Mesendoderm (in vitro differentiated cells): Measurements from ENCODE around the gene MGAM2.
"Not testable (repeated sequence)": the region's sequence is repeated elsewhere in the genome, so short reads cannot be mapped to it uniquely, and the experiment has no call there.

Source experiments
- DNase-seq: peaks from one replicate; pipeline ENCODE4 v3.0.0; 2013
- H2AK5ac ChIP-seq: 2 replicates; pipeline ENCODE4 v1.6.1; 2013; ENCODE audit warnings: low read length, inconsistent platforms
- H2BK120ac ChIP-seq: 2 replicates; pipeline ENCODE4 v1.6.1; 2013; ENCODE audit warnings: low read depth, mild to moderate bottlenecking, low read length, moderate library complexity, mixed read lengths
- H2BK15ac ChIP-seq: replicated peaks from 2 replicates; pipeline ENCODE4 v1.6.1; 2013; ENCODE audit warnings: low read depth, mild to moderate bottlenecking, moderate library complexity
- H2BK5ac ChIP-seq: 2 replicates; pipeline ENCODE4 v1.6.1; 2013; ENCODE audit warnings: low read length, inconsistent platforms
- H3K18ac ChIP-seq: 2 replicates; pipeline ENCODE4 v1.6.1; 2013; ENCODE audit warnings: mild to moderate bottlenecking, low read length, mixed read lengths
- H3K23ac ChIP-seq: one replicate; pipeline ENCODE4 v1.6.1; 2013; ENCODE audit warnings: low read length
- H3K27ac ChIP-seq: 2 replicates; pipeline ENCODE4 v1.5.1; 2013; ENCODE audit warnings: low read depth, mild to moderate bottlenecking, inconsistent platforms, low read length, moderate library complexity
- H3K27me3 ChIP-seq: 2 replicates; pipeline ENCODE4 v1.6.1; 2013; ENCODE audit warnings: low read length, control low read depth, mild to moderate bottlenecking, inconsistent platforms; ENCODE audit not compliant: insufficient read depth, poor library complexity
- H3K36me3 ChIP-seq: 2 replicates; pipeline ENCODE4 v1.6.1; 2013; ENCODE audit warnings: low read length, inconsistent platforms; ENCODE audit not compliant: control insufficient read depth, insufficient read depth
- H3K4ac ChIP-seq: one replicate; pipeline ENCODE4 v1.6.1; 2013; ENCODE audit warnings: low read depth, mild to moderate bottlenecking, low read length, moderate library complexity
- H3K4me1 ChIP-seq: 2 replicates; pipeline ENCODE4 v1.6.1; 2013; ENCODE audit warnings: low read depth, low read length, inconsistent platforms; ENCODE audit not compliant: control insufficient read depth
- H3K4me2 ChIP-seq: 2 replicates; pipeline ENCODE4 v1.6.1; 2013; ENCODE audit warnings: low read length
- H3K4me3 ChIP-seq: 2 replicates; pipeline ENCODE4 v1.5.1; 2013; ENCODE audit warnings: mild to moderate bottlenecking, low read length
- H3K56ac ChIP-seq: one replicate; pipeline ENCODE4 v1.6.1; 2013; ENCODE audit warnings: low read length
- H3K79me1 ChIP-seq: 2 replicates; pipeline ENCODE4 v1.6.1; 2013; ENCODE audit warnings: low read length, inconsistent platforms
- H3K79me2 ChIP-seq: 2 replicates; pipeline ENCODE4 v1.6.1; 2013; ENCODE audit warnings: mild to moderate bottlenecking, low read length; ENCODE audit not compliant: control insufficient read depth, insufficient read depth
- H3K9ac ChIP-seq: 2 replicates; pipeline ENCODE4 v1.6.1; 2013; ENCODE audit warnings: low read length, inconsistent platforms
- H4K5ac ChIP-seq: one replicate; pipeline ENCODE4 v1.6.1; 2013; ENCODE audit warnings: low read length
- H4K8ac ChIP-seq: one replicate; pipeline ENCODE4 v1.6.1; 2013; ENCODE audit warnings: low read depth, mild to moderate bottlenecking, control low read depth, low read length, moderate library complexity
- WGBS: extraction: QIAGEN DNeasy Blood & Tissue Kit; methylation state at CpG from one replicate; pipeline ENCODE4 v1.1.7; 2013; ENCODE audit warnings: low lambda C conversion rate, missing lambda C conversion rate; ENCODE audit not compliant: insufficient coverage; ENCODE audit errors: extremely low coverage; 5-methylcytosine and 5-hydroxymethylcytosine counted together

MGAM2 gene

DNA sequence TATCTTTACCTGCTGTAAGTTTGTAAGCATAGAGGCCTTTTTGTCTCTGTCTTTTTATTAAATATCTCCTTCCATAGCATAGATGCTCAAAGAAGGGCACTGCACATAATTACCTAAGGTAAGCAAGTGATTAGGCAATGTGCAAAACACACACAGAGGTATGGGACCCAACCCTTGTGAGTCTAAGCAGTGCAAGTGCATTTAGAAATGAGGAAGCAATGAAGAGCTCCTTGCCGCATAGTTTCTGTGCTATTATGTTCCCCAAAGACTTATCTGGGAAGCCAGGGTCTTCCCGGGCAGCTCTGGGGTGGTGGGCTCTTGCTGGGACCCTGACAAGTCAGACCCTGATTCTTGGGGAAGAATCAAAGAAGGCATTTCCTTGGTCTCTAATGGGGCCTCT lies 13.5 kb upstream of the MGAM2 start:
- Histone ChIP-seq H3K27ac (no peak overlapping the region), H3K4ac (no peak overlapping the region), H3K4me1 (no peaks in the 10 kb centered on the region), H2BK120ac (no peak overlapping the region), H3K79me2 (no peaks in the 10 kb centered on the region), H4K5ac (no peak overlapping the region), H3K18ac (no peak overlapping the region), H3K27me3 (no peaks in the 10 kb centered on the region), H2AK5ac (no peak overlapping the region), H2BK15ac (no peak overlapping the region), H3K56ac (no peak overlapping the region), H3K9ac (no peak overlapping the region), H4K8ac (no peak overlapping the region), H2BK5ac (no peak overlapping the region), H3K23ac (no peak overlapping the region), H3K4me3 (no peak overlapping the region), H3K79me1 (no peaks in the 10 kb centered on the region), H3K4me2 (no peak overlapping the region), H3K36me3 (no peaks in the 10 kb centered on the region)
- no CpG with 5 or more reads among the region's 2 CpGs for WGBS
- DNase-seq: no peak

GRCh38 chr7:142099347-142099746 lies 12.2 kb upstream of the MGAM2 start:
- H3K79me1 ChIP-seq, H3K4me2 ChIP-seq, H3K23ac ChIP-seq, H3K79me2 ChIP-seq, H3K18ac ChIP-seq, H3K9ac ChIP-seq, H4K8ac ChIP-seq, H2AK5ac ChIP-seq, H2BK5ac ChIP-seq, H3K4me3 ChIP-seq, H3K4me1 ChIP-seq, DNase-seq, H3K27ac ChIP-seq, H3K4ac ChIP-seq, H4K5ac ChIP-seq, H2BK120ac ChIP-seq, H2BK15ac ChIP-seq, H3K56ac ChIP-seq, H3K36me3 ChIP-seq, H3K27me3 ChIP-seq: not testable (repeated sequence)
- WGBS: no CpG with 5 or more reads among the region's 1 CpG

DNA sequence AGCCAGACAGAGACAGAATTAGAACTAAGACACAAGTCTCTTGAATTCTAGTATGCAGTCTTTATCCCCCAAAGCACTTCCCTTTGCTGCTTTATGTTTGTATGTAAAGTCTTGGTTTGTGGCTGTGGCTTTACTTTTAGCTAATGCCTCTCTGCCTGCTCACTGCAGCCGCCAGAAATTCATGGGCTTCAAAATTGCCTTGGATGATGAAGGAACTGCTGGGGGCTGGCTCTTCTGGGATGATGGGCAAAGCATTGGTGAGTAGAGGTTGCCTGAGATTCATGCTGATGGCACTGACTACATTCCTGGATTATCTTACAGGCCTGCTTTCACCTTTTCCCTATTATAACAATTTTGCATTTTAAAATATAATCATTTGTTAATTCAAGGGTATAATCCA lies 10.9 kb upstream of the MGAM2 start:
- Histone ChIP-seq H3K4ac (no peak overlapping the region), H4K8ac (no peak overlapping the region), H3K79me2 (no peaks in the 10 kb centered on the region), H3K36me3 (no peaks in the 10 kb centered on the region), H3K18ac (no peak overlapping the region), H3K4me2 (no peak overlapping the region), H2BK5ac (no peak overlapping the region), H2BK15ac (no peak overlapping the region), H4K5ac (no peak overlapping the region), H3K79me1 (no peaks in the 10 kb centered on the region), H2BK120ac (no peak overlapping the region), H3K56ac (no peak overlapping the region), H3K4me3 (no peak overlapping the region), H2AK5ac (no peak overlapping the region), H3K4me1 (no peaks in the 10 kb centered on the region), H3K23ac (no peak overlapping the region), H3K27ac (no peak overlapping the region), H3K27me3 (no peaks in the 10 kb centered on the region), H3K9ac (no peak overlapping the region)
- no CpG with 5 or more reads among the region's 1 CpG for WGBS
- no peak for DNase-seq

GRCh38 chr7:142101794-142102193 lies 9.7 kb upstream of the MGAM2 start:
- H3K79me2 ChIP-seq, H2BK5ac ChIP-seq, H3K18ac ChIP-seq, H3K4ac ChIP-seq, DNase-seq, H3K4me3 ChIP-seq, H2BK120ac ChIP-seq, H3K79me1 ChIP-seq, H3K27ac ChIP-seq, H3K9ac ChIP-seq, H4K8ac ChIP-seq, H3K4me1 ChIP-seq, H3K23ac ChIP-seq, H2BK15ac ChIP-seq, H3K4me2 ChIP-seq, H4K5ac ChIP-seq, H2AK5ac ChIP-seq, H3K36me3 ChIP-seq, H3K27me3 ChIP-seq, H3K56ac ChIP-seq: not testable (repeated sequence)
- no CpG with 5 or more reads among the region's 6 CpGs for WGBS

- no peak overlapping the region for H4K8ac ChIP-seq
- no peak overlapping the region for H3K56ac ChIP-seq
- H3K79me2 ChIP-seq: no peaks in the 10 kb centered on the region
- no CpG with 5 or more reads among the region's 6 CpGs for WGBS
- no peak overlapping the region for H3K4me3 ChIP-seq
- no peak for DNase-seq
- no peak overlapping the region for H2BK5ac ChIP-seq
- no peak overlapping the region for H3K23ac ChIP-seq
- no peak overlapping the region for H2AK5ac ChIP-seq
- no peak overlapping the region for H2BK120ac ChIP-seq
- no peak overlapping the region for H3K27ac ChIP-seq
- H3K4me2 ChIP-seq: no peak overlapping the region
- H3K4me1 ChIP-seq: no peaks in the 10 kb centered on the region
- no peak overlapping the region for H3K18ac ChIP-seq
- H3K27me3 ChIP-seq: no peaks in the 10 kb centered on the region
- no peak overlapping the region for H4K5ac ChIP-seq
- H3K9ac ChIP-seq: no peak overlapping the region
- no peaks in the 10 kb centered on the region for H3K36me3 ChIP-seq
- no peaks in the 10 kb centered on the region for H3K79me1 ChIP-seq
- H2BK15ac ChIP-seq: no peak overlapping the region
- no peak overlapping the region for H3K4ac ChIP-seq
These were observed 6.7 kb upstream of the MGAM2 start for GRCh38 chr7:142104550-142105527.
